HG03460 (cell line): ENCODE results near the gene PRR5.

Experiments used
- ATAC-seq: cut with Tn5 transposase; IDR thresholded peaks from one replicate; pipeline ENCODE4 v1.9.1; 2021; ENCODE audit not compliant: unreplicated experiment

Gene PRR5

GRCh38 chr22:44782363-44782963, 80.5 kb downstream of the PRR5 start:
- ATAC-seq = no peak

- ATAC-seq = no peak
Measured at GRCh38 chr22:44783091-44783490, 81.1 kb downstream of the PRR5 start.

DNA sequence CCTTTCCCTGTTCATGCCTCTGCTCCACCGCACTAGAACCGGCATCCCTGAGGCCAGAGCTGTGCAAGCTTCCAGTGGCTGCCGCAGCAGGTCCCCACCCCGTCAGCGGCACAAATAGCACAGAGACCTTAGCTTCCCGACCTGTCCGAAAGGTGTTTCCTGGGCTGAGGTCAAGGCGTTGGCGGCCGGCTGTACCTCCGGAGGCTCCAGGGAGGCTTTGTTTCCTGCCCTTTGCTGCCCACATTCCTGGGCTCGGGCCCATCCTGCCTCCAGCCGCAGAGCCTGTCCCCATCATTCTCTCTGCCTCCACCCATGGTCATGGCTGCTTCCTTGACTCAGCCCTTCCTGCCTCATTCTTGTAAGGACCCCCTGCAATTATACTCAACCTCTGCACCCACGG, 81.6 kb downstream of the PRR5 start:
- no peak for ATAC-seq

GRCh38 chr22:44786136-44786535, 84.1 kb downstream of the PRR5 start:
- no peak for ATAC-seq

DNA sequence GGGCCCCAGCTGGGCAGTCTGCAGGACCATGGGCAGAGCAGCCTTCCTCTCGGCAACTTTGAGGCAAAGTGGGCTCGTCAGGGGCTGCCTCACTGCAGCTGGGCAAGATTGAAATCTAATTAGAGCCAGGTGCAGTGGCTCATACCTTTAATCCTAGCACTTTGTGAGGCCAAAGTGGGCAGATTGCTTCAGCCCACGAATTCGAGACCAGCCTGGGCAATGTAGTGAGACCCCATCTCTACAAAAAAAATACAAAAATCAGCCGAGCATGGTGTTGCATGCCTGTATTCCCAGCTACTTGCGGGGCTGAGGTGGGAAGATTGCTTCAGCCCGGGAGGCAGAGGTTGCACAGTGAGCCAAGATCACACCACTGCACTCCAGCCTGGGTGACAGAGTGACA, 84.6 kb downstream of the PRR5 start:
- ATAC-seq = no peak
